Adrenal gland (tissue), 12 donors: ENCODE data around the gene UGGT1. TPM values are rescaled to one million over a fixed set of nuclear protein-coding genes. Genes with fewer than 3 reads are reported as not detected.

Experiments
- DNase-seq, 7 donors: peaks; one replicate each; pipeline ENCODE4 v3.0.0-alpha.2; 2019 to 2020
- H3K27ac ChIP-seq, 5 donors: fragments of 200-600 bp; sonication (generic) in 4 of 5; 1 replicate in 3 of 5; 2 replicates in 2 of 5; pipeline versions ENCODE4 v1.5.1 to v1.8.0; 2016 to 2020; ENCODE audit warnings: mild to moderate bottlenecking in 1 of 5
- H3K27me3 ChIP-seq: fragments of 200-600 bp; 2 replicates; pipeline ENCODE4 v1.8.0; 2021
- H3K36me3 ChIP-seq, 2 donors: fragments of 200-600 bp; replicated peaks in 1 of 2; 1 replicate in 1 of 2; 2 replicates in 1 of 2; pipeline versions ENCODE4 v1.5.1 to v1.8.0; 2018 to 2022
- H3K4me1 ChIP-seq, 2 donors: fragments of 200-600 bp; replicated peaks in 1 of 2; 1 replicate in 1 of 2; 2 replicates in 1 of 2; pipeline versions ENCODE4 v1.5.1 to v1.8.0; 2018 to 2021
- H3K4me3 ChIP-seq, 4 donors: fragments of 200-600 bp; sonication (generic) in 3 of 4; one replicate each; pipeline ENCODE4 v1.5.1; 2016 to 2018
- H3K9me3 ChIP-seq, 3 donors: fragments of 200-600 bp; sonication (generic) in 1 of 3; replicated peaks in 1 of 3; 1 replicate in 2 of 3; 2 replicates in 1 of 3; pipeline versions ENCODE4 v1.5.1 to v1.8.0; 2016 to 2021
- CTCF ChIP-seq, 6 experiments: fragments of 450-650 bp in 4 of 6; fragments of 200-600 bp in 2 of 6; sonication (generic) in 1 of 6; IDR thresholded peaks; 1 replicate in 5 of 6; 2 replicates in 1 of 6; pipeline versions ENCODE4 v1.5.1 to v1.8.0; 2016 to 2021; ENCODE audit warnings: antibody characterized with exemption in 6 of 6, mild to moderate bottlenecking in 2 of 6, moderate library complexity in 1 of 6
- POLR2A ChIP-seq, 2 donors: fragments of 450-650 bp; IDR thresholded peaks; one replicate each; pipeline ENCODE4 v1.6.1; 2017; ENCODE audit warnings: antibody characterized with exemption in 2 of 2, mild to moderate bottlenecking in 2 of 2, moderate library complexity in 1 of 2
- WGBS, 4 donors: extraction: QIAGEN DNeasy Blood & Tissue Kit in 2 of 4; methylation state at CpG; one replicate each; pipeline versions ENCODE4 v1.1.5 to v1.1.7; 2013 to 2017; 5-methylcytosine and 5-hydroxymethylcytosine counted together
- intact Hi-C, 2 donors: fragments of 100-400 bp; cut with DNase I; formaldehyde crosslinking; loops; one replicate each; pipeline versions ENCODE4 v1.14.1 to v1.15.0; 2022 to 2023
- polyA plus RNA-seq, 3 donors: library from polyadenylated mRNA; stranded (reverse); fragments of 200-250 nt in 2 of 3; fragments of 350-450 nt in 1 of 3; fragmentation: Illumina TruSeq in 1 of 3; extraction: RNeasy Lipid Tissue Mini Kit (QIAGEN cat#74804) in 1 of 3; gene quantifications; one replicate each; pipeline ENCODE4 v1.2.3, GENCODE V29; 2013 to 2014
- total RNA-seq, 9 donors: library from RNA; depleted of rRNA in 4 of 9; stranded (reverse); fragments of >200 nt in 4 of 9; fragments of 120-200 nt in 1 of 9; fragmentation: NEBNext Ultra II Directional in 1 of 9; extraction: Animal tissue kit (Norgen Biotek cat#: 25700) in 1 of 9; gene quantifications; one replicate each; pipeline versions ENCODE4 v1.1.0 to v1.2.4, GENCODE V29; 2013 to 2023
- donor health status: healthy with polysubstance abuse.
- donor health status: Bipolar disorder and iron deficiency.
- donor health status: DM: yes; HTN: yes; CAD: no.
- donor health status: DM: no; HTN: no; CAD: no.
- donor health status: DM: no; HTN: no; CAD: no.
- donor health status: DM: yes; HTN: yes; CAD: no.

The UGGT1 gene
- total and polyA plus RNA-seq, 12 donors = 6.6 to 67.5 (median 41.5) TPM

GRCh38 chr2:128062571-128062970, 28.4 kb upstream of the UGGT1 start:
- DNase-seq = no peak
- Histone ChIP-seq H3K4me3 (no peak overlapping the region), H3K9me3 (no peaks in the 10 kb centered on the region), H3K4me1 (peaks cover 0 to 7% of the 10 kb centered on the region in 2 donors), H3K27ac (no peak overlapping the region), H3K27me3 (no peaks in the 10 kb centered on the region), H3K36me3 (no peaks in the 10 kb centered on the region)
- TF ChIP-seq POLR2A (IDR thresholded peaks at IDR 0.05) (no peak), CTCF (IDR thresholded peaks at IDR 0.05) (no peak)
- 58 to 84% (median 76%) methylated on average over 7 to 8 of the region's 8 CpGs for WGBS, 4 donors
- intact Hi-C loops = loop anchor here in 1 of 2 donors (10.0 kb wide), 1 partner anchor 172 kb away; no protein-coding TSS in a partner anchor

- no peaks in the 10 kb centered on the region for H3K27me3 ChIP-seq
- 94 to 100% (median 100%) methylated on average over 1 of the region's 1 CpG for WGBS, 4 donors
- no peak overlapping the region for H3K4me3 ChIP-seq
- H3K36me3 ChIP-seq = no peaks in the 10 kb centered on the region
- H3K27ac ChIP-seq = no peak overlapping the region
- H3K4me1 ChIP-seq = peaks cover 0 to 3% of the 10 kb centered on the region in 2 donors
- no peaks in the 10 kb centered on the region for H3K9me3 ChIP-seq
- TF ChIP-seq CTCF (IDR thresholded peaks at IDR 0.05) (no peak), POLR2A (IDR thresholded peaks at IDR 0.05) (no peak)
- intact Hi-C loops = loop anchor here in 1 of 2 donors (10.0 kb wide), 1 partner anchor 170 kb away; no protein-coding TSS in a partner anchor
- no peak for DNase-seq
Measured at GRCh38 chr2:128064353-128064752, 26.6 kb upstream of the UGGT1 start.

GRCh38 chr2:128069769-128070168, 21.2 kb upstream of the UGGT1 start:
- intact Hi-C loops = loop anchor here in 1 of 2 donors (10.0 kb wide), 1 partner anchor 165 kb away; no protein-coding TSS in a partner anchor
- no peaks in the 10 kb centered on the region for H3K4me1 ChIP-seq
- no peak overlapping the region for H3K27ac ChIP-seq
- no peaks in the 10 kb centered on the region for H3K27me3 ChIP-seq
- H3K36me3 ChIP-seq = no peaks in the 10 kb centered on the region
- 43 to 63% (median 50%) methylated on average over 5 of the region's 5 CpGs for WGBS, 4 donors
- H3K4me3 ChIP-seq = no peak overlapping the region
- DNase-seq = peak; percentile 26 to 64 (median 56)
- TF ChIP-seq POLR2A (IDR thresholded peaks at IDR 0.05) = no peak
- no peak for TF ChIP-seq CTCF (IDR thresholded peaks at IDR 0.05)
- H3K9me3 ChIP-seq = no peaks in the 10 kb centered on the region

DNA sequence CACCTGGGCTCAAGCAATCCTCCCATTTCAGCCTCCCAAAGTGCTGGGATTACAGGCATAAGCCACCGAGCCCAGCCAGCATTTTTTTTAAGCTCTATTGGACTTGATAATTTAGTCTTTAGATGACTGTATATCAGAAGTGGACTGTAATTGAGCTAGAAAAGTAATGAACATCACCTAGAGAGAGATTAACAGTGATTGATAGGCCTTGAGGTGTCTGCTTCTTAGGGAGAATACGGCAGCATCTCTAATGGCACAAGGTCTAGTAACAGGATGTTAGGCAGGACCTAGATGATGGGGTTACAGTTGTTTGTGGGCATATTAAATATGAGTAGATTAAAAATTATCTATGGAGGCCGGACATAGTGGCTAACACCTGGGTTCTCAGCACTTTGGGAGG, 17.7 kb upstream of the UGGT1 start:
- WGBS, 4 donors = 71 to 88% (median 76%) methylated on average over 3 of the region's 3 CpGs
- H3K27me3 ChIP-seq = no peaks in the 10 kb centered on the region
- no peaks in the 10 kb centered on the region for H3K36me3 ChIP-seq
- H3K27ac ChIP-seq = no peak overlapping the region
- H3K4me3 ChIP-seq = no peak overlapping the region
- H3K9me3 ChIP-seq = no peaks in the 10 kb centered on the region
- TF ChIP-seq POLR2A (IDR thresholded peaks at IDR 0.05) = no peak
- no peak for TF ChIP-seq CTCF (IDR thresholded peaks at IDR 0.05)
- H3K4me1 ChIP-seq = no peaks in the 10 kb centered on the region
- intact Hi-C loops = no loop called here
- DNase-seq = no peak
